GM18517 (cell line): ENCODE measurements around the gene PDE1C.

Source experiments
- ATAC-seq: cut with Tn5 transposase; IDR thresholded peaks from one replicate; pipeline ENCODE4 v1.9.1; 2021; ENCODE audit warnings: mild to moderate bottlenecking, moderate library complexity; ENCODE audit not compliant: unreplicated experiment

The PDE1C gene

DNA sequence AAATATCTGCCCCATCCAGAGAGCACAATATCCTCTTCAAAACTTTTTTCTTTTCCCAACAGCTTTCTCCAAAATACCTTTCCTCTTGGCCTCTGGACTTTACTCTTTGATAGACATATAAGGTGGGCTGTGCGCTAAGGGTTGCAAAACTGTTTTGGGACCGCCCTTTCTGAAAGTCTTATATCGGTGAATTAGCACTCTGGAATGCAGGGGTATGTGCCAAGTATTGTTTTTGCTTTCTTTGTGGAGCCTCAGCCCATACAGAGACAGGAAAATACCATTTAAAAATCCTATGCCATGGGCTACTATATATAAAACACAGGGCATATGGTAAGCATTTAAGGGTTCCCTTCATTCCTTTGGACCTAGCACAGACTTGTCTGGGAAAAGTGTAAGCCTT, 345.5 kb downstream of the PDE1C start:
- no peak for ATAC-seq

DNA sequence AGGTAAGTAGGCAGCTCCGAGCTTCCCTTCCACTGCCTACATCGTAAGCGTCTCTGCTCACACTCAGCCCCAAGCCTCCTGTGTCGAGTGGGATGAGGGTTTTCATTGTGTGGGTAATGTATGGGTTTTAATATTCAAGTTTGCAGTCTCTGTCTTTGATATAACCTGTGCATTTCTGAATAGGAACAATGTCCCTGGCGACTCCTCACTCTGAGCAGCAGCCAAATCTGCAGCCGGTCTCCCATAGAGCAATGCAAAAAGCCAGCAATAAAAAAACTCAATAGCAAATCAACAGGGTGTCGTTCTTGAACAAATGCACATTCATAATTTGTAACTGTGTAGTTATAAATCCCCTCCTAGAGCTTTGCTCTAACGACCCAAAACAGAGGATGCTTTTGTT, 349.8 kb downstream of the PDE1C start:
- ATAC-seq, result no peak

DNA sequence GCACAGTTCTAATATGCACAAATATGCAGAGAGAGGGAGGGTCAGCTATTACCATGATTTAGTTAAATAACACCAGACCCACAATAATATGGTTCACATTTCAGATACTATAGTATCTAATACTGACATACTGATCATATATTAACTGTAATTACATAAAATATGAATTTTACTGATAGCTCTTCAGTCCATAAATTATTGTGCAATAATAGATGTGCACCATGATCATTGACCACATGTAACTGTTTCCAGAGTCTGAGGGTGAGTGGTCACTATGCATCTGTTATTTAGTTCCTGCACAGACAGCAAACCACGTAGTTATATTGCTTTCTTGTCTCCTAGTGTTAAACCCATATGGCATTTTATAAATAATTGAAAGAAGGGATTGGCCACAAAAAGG, 353.9 kb downstream of the PDE1C start:
- no peak for ATAC-seq

DNA sequence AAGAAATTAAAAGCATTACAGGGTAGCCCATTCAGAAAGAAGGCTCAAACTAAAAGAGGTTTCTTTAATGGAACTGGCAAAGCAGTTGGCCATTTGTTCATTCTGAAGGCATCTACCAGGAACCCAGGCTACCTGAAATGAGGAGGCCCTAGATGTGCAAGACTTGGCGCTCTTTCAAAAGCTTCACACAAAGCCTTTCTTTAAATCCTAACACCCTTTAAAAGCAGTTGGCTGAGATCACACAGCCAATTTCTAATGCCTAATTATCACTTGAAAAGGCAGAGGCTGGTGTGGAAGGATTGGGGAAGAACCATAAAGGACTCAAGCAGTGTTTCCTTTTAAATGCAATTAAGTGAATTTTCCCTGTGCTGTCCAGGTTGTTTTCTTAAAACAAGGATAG, 360.0 kb downstream of the PDE1C start:
- no peak for ATAC-seq

DNA sequence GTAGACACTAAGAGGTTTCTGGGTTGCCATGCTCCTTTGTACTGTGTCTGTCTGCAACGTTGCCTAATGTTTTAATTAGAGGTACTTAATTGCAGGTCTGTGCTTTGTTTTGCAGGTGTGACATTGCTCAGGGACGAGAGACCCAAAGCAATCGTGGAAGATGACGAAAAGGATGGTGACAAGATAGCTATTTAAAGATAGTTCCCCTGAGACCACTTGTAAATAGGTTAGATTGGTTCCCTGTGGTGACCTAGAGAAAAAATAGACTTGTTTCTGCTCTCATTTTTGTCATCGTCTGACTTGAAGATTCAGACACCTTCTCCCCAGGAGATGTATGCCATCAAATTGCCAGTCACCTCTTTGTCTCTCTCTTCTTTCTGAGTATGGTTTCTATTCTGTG, 363.1 kb downstream of the PDE1C start:
- ATAC-seq, result peak; percentile 44

DNA sequence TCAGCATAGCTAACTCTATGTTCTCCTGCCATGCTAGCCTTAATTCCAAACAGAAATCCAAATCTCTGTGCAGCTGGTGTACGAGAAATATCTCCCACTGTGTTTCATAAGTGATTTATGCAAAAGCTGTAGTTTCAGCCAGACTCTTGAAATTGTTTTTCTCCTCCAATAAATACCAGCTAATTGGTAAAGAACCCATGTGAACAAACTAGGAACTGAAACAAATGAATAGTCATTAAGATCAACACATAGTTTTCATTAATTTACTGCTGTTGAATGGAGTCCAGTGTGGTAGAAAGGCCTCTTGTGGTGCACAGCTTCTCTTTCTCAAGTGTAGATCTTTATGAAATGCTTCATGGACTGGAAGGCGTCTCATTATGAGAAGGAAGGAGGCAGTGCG, 364.8 kb downstream of the PDE1C start:
- peak; percentile 54 for ATAC-seq

DNA sequence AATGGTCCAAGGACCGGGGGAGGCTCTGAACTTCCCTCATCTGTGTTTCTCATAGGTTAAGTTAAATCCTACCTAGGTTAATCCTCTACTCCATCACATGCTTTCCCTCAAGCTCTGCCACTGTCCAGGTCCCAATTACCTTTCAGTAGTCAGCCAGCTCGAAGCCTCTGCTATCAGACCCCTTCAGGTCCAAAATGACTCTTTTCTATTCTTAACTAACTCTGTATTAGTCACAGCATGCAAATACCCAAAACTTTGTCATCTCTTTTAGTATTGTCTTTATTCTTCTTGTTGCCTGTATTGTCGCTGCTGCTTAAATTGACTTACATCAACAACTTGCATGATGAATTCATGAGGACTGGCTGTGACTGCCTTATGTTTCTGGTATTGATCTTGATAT, 367.9 kb downstream of the PDE1C start:
- no peak for ATAC-seq
